Transverse colon (tissue), 4 donors: ENCODE results near the gene CD7. TPM values are rescaled to one million over a fixed set of nuclear protein-coding genes. Genes with fewer than 3 reads are reported as not detected.

Experiments used
- DNase-seq: peaks from one replicate; pipeline ENCODE4 v3.0.0-alpha.2; 2019
- H3K27ac ChIP-seq, 4 donors: fragments of 200-600 bp; sonication (generic); 2 replicates each; pipeline ENCODE4 v1.5.1; 2016 to 2018; ENCODE audit warnings: inconsistent platforms in 4 of 4
- H3K27me3 ChIP-seq: fragments of 200-600 bp; sonication (generic); 2 replicates; pipeline ENCODE4 v1.5.1; 2017; ENCODE audit warnings: inconsistent platforms
- H3K36me3 ChIP-seq, 4 donors: fragments of 200-600 bp; sonication (generic); 2 replicates each; pipeline ENCODE4 v1.5.1; 2017 to 2019; ENCODE audit warnings: inconsistent platforms in 4 of 4
- H3K4me1 ChIP-seq, 4 donors: fragments of 200-600 bp; sonication (generic); 2 replicates each; pipeline ENCODE4 v1.5.1; 2017 to 2020; ENCODE audit warnings: inconsistent platforms in 4 of 4
- H3K4me3 ChIP-seq, 4 donors: fragments of 200-600 bp; sonication (generic); 1 replicate in 1 of 4; 2 replicates in 3 of 4; pipeline versions ENCODE4 v1.5.1 to v1.6.1; 2017 to 2019; ENCODE audit warnings: inconsistent platforms in 4 of 4
- H3K9me3 ChIP-seq, 2 donors: fragments of 200-600 bp; sonication (generic); 2 replicates each; pipeline ENCODE4 v1.5.1; 2017 to 2019; ENCODE audit warnings: inconsistent platforms in 2 of 2
- CTCF ChIP-seq, 5 experiments: fragments of 200-600 bp in 3 of 5; fragments of 450-650 bp in 2 of 5; sonication (generic) in 3 of 5; IDR thresholded peaks; 1 replicate in 2 of 5; 2 replicates in 3 of 5; pipeline ENCODE4 v1.5.1; 2016 to 2017; ENCODE audit warnings: antibody characterized with exemption in 5 of 5, inconsistent platforms in 3 of 5, mild to moderate bottlenecking in 2 of 5, moderate library complexity in 1 of 5
- EP300 ChIP-seq: sonication (generic); formaldehyde crosslinking; IDR thresholded peaks from one replicate; pipeline ENCODE4 v1.6.1; 2017; ENCODE audit warnings: antibody characterized with exemption, low read depth
- POLR2A ChIP-seq: fragments of 450-650 bp; IDR thresholded peaks from one replicate; pipeline ENCODE4 v1.6.1; 2016; ENCODE audit warnings: antibody characterized with exemption, mild to moderate bottlenecking, moderate library complexity
- POLR2AphosphoS5 ChIP-seq, 3 donors: sonication (generic); formaldehyde crosslinking; IDR thresholded peaks; one replicate each; pipeline ENCODE4 v1.6.1; 2016; ENCODE audit warnings: antibody characterized with exemption in 3 of 3
- WGBS, 2 donors: methylation state at CpG; one replicate each; pipeline ENCODE4 v1.1.5; 2018; ENCODE audit warnings: low coverage in 1 of 2; 5-methylcytosine and 5-hydroxymethylcytosine counted together
- in situ Hi-C, 4 donors: fragments of 200-750 bp; cut with MboI; loops; one replicate each; pipeline versions ENCODE4 v1.15.0 to v1.15.1; 2017; ENCODE audit warnings: low sequenced_read_pairs in 3 of 4, low pct_ligation_motif_present in 1 of 4, low pct_unique_long_range_greater_than_20kb in 1 of 4
- intact Hi-C: fragments of 100-400 bp; cut with DNase I; formaldehyde crosslinking; loops from one replicate; pipeline ENCODE4 v1.15.1; 2023; ENCODE audit warnings: low total_unique reads
- total RNA-seq, 4 donors: library from RNA; depleted of rRNA; stranded (reverse); fragments of >200 nt; gene quantifications; one replicate each; pipeline ENCODE4 v1.1.0, GENCODE V29; 2016

Gene CD7
- total RNA-seq, 4 donors from 2014 or later, result 6.1 to 9.7 (median 7.4) TPM

- intact Hi-C loops (loop anchor here (2.0 to 5.0 kb wide), 2 partner anchors 83 to 113 kb away; no protein-coding TSS in a partner anchor), in situ Hi-C loops (loop anchor here in 1 of 4 donors (10.0 kb wide), 1 partner anchor 115 kb away; no protein-coding TSS in a partner anchor)
- Histone ChIP-seq H3K27ac (no peak overlapping the region), H3K9me3 (no peaks in the 10 kb centered on the region), H3K4me1 (peaks cover 3 to 31% (median 14%) of the 10 kb centered on the region in 4 donors), H3K4me3 (no peak overlapping the region), H3K36me3 (no peaks in the 10 kb centered on the region), H3K27me3 (peaks cover 15% of the 10 kb centered on the region)
- WGBS, 2 donors, result 56 to 85% methylated on average over 5 to 20 of the region's 26 CpGs
- TF ChIP-seq POLR2A (no peak), POLR2AphosphoS5 (IDR thresholded peaks at IDR 0.05) (no peak), EP300 (no peak), CTCF (IDR thresholded peaks at IDR 0.05) (no peak)
- DNase-seq, result no peak
These were observed 2.9 kb upstream of the CD7 start for GRCh38 chr17:82320140-82320840.

- WGBS, 2 donors, result 90 to 93% methylated on average over 3 to 35 of the region's 35 CpGs
- in situ Hi-C loops, result loop anchor here in 1 of 4 donors (10.0 kb wide), 1 partner anchor 115 kb away; no protein-coding TSS in a partner anchor
- H3K4me1 ChIP-seq, result peaks cover 3 to 24% (median 9%) of the 10 kb centered on the region in 4 donors
These were observed 2.2 kb upstream of the CD7 start for GRCh38 chr17:82319619-82320062.

GRCh38 chr17:82318772-82319606 is 1.6 kb upstream of the CD7 start:
- no peak for DNase-seq
- Histone ChIP-seq H3K4me1 (peaks cover 3 to 20% (median 6%) of the 10 kb centered on the region in 4 donors), H3K27ac (no peak overlapping the region), H3K27me3 (peaks cover 28% of the 10 kb centered on the region), H3K4me3 (no peak overlapping the region), H3K9me3 (no peaks in the 10 kb centered on the region), H3K36me3 (no peaks in the 10 kb centered on the region)
- intact Hi-C loops, result no loop called here
- in situ Hi-C loops, result no loop called here
- TF ChIP-seq CTCF (IDR thresholded peaks at IDR 0.05), result no peak
- no peak for TF ChIP-seq POLR2AphosphoS5 (IDR thresholded peaks at IDR 0.05)
- no peak for TF ChIP-seq POLR2A
- TF ChIP-seq EP300, result no peak
- WGBS, 2 donors, result 93% methylated on average over 64 to 76 of the region's 76 CpGs

More at GRCh38 chr17:82319619-82320062, 2.2 kb upstream of the CD7 start:
- TF ChIP-seq POLR2AphosphoS5 (IDR thresholded peaks at IDR 0.05) (no peak), CTCF (IDR thresholded peaks at IDR 0.05) (no peak), EP300 (no peak), POLR2A (no peak)
- Histone ChIP-seq H3K9me3 (no peaks in the 10 kb centered on the region), H3K36me3 (no peaks in the 10 kb centered on the region), H3K27me3 (peaks cover 22% of the 10 kb centered on the region), H3K4me3 (no peak overlapping the region), H3K27ac (no peak overlapping the region)
- intact Hi-C loops, result loop anchor here (2.0 to 5.0 kb wide), 2 partner anchors 82 to 113 kb away; no protein-coding TSS in a partner anchor
- DNase-seq, result no peak

GRCh38 chr17:82318169-82318498 is 726 bp upstream of the CD7 start:
- Histone ChIP-seq H3K4me3 (no peak overlapping the region), H3K4me1 (peaks cover 3 to 20% (median 6%) of the 10 kb centered on the region in 4 donors), H3K27ac (no peak overlapping the region), H3K36me3 (no peaks in the 10 kb centered on the region), H3K27me3 (peaks cover 37% of the 10 kb centered on the region), H3K9me3 (no peaks in the 10 kb centered on the region)
- no peak for DNase-seq
- intact Hi-C loops (no loop called here), in situ Hi-C loops (no loop called here)
- WGBS, 2 donors, result 92 to 94% methylated on average over 13 to 20 of the region's 20 CpGs
- TF ChIP-seq EP300 (no peak), CTCF (IDR thresholded peaks at IDR 0.05) (no peak)
